ENCODE results near the gene UBAP2L.

DNA sequence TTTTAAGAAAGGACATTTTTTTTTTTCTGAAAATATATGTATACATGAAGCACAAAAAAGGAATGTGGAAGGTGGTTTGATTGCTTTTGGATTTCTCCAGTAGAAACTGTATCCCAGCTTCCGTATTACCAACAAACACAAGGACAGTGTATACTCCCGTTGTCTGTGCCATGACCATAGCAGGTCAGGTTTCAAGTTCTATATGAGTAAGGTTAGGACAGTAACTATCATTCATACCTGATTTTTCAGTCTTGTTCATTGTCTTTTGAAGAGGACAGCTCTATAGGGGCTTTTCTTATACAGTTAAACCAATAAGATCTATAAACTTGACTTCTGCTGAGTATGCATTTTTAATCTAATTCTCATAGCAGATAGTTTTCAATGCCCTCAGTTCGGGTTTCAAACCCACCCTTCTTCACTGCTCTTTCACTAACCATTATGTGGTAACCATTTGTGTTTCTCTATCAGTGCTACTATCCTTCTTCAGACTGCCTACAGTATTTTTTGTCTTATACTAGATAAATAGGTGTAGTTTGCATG lies 19.6 kb downstream of the UBAP2L start:
- TF ChIP-seq POLR2A (IDR thresholded peaks at IDR 0.05) (no peak), POLR2AphosphoS5 (IDR thresholded peaks at IDR 0.05) (no peak), EP300 (IDR thresholded peaks at IDR 0.05) (no peak)
- TF ChIP-seq, protein P1, sequence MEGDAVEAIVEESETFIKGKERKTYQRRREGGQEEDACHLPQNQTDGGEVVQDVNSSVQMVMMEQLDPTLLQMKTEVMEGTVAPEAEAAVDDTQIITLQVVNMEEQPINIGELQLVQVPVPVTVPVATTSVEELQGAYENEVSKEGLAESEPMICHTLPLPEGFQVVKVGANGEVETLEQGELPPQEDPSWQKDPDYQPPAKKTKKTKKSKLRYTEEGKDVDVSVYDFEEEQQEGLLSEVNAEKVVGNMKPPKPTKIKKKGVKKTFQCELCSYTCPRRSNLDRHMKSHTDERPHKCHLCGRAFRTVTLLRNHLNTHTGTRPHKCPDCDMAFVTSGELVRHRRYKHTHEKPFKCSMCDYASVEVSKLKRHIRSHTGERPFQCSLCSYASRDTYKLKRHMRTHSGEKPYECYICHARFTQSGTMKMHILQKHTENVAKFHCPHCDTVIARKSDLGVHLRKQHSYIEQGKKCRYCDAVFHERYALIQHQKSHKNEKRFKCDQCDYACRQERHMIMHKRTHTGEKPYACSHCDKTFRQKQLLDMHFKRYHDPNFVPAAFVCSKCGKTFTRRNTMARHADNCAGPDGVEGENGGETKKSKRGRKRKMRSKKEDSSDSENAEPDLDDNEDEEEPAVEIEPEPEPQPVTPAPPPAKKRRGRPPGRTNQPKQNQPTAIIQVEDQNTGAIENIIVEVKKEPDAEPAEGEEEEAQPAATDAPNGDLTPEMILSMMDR (IDR thresholded peaks at IDR 0.05), result no peak
